Thymus (tissue), 11 donors: ENCODE results near the gene MTLN. TPM values are rescaled to one million over a fixed set of nuclear protein-coding genes. Genes with fewer than 3 reads are reported as not detected.

Experiments
- DNase-seq, 9 donors: peaks; one replicate each; pipeline ENCODE4 v3.0.0-alpha.2; 2013; ENCODE audit warnings: low spot score in 9 of 9, low read depth in 6 of 9, missing footprints in 1 of 9
- H3K27ac ChIP-seq, 2 donors: one replicate each; pipeline ENCODE4 v1.5.1; 2013; ENCODE audit warnings: control low read depth in 1 of 2, low read depth in 1 of 2, low read length in 1 of 2, mild to moderate bottlenecking in 1 of 2, moderate library complexity in 1 of 2
- H3K27me3 ChIP-seq, 2 donors: one replicate each; pipeline ENCODE4 v1.5.1; 2013; ENCODE audit warnings: low read length in 1 of 2; ENCODE audit not compliant: control insufficient read depth in 2 of 2, insufficient read depth in 1 of 2
- H3K36me3 ChIP-seq, 2 donors: one replicate each; pipeline ENCODE4 v1.5.1; 2013; ENCODE audit warnings: low read length in 1 of 2, mild to moderate bottlenecking in 1 of 2, moderate library complexity in 1 of 2; ENCODE audit not compliant: control insufficient read depth in 2 of 2, insufficient read depth in 2 of 2
- H3K4me1 ChIP-seq, 2 donors: one replicate each; pipeline ENCODE4 v1.5.1; 2013; ENCODE audit warnings: low read length in 2 of 2; ENCODE audit not compliant: control insufficient read depth in 2 of 2, insufficient read depth in 2 of 2
- H3K4me3 ChIP-seq, 2 donors: one replicate each; pipeline ENCODE4 v1.5.1; 2013; ENCODE audit warnings: low read length in 2 of 2, control low read depth in 1 of 2, mild to moderate bottlenecking in 1 of 2
- H3K9me3 ChIP-seq, 2 donors: one replicate each; pipeline ENCODE4 v1.5.1; 2013; ENCODE audit warnings: low read length in 1 of 2, mild to moderate bottlenecking in 1 of 2; ENCODE audit not compliant: control insufficient read depth in 2 of 2, insufficient read depth in 1 of 2
- WGBS: extraction: QIAGEN DNeasy Blood & Tissue Kit; methylation state at CpG from one replicate; pipeline ENCODE4 v1.1.7; 2013; 5-methylcytosine and 5-hydroxymethylcytosine counted together
- polyA plus RNA-seq: library from polyadenylated mRNA; stranded (reverse); fragments of 200-250 nt; gene quantifications from one replicate; pipeline ENCODE4 v1.2.3, GENCODE V29; 2013
- total RNA-seq: library from RNA; stranded (reverse); fragments of 120-200 nt; gene quantifications from one replicate; pipeline ENCODE4 v1.2.4, GENCODE V29; 2013
- donor health status: healthy.

The MTLN gene
- total and polyA plus RNA-seq, 2 donors: 51.2 to 140 TPM

GRCh38 chr2:110172506-110172905, 39.8 kb downstream of the MTLN start:
- WGBS: 96% methylated on average over 6 of the region's 6 CpGs
- H3K9me3 ChIP-seq: no peaks in the 10 kb centered on the region
- no peak overlapping the region for H3K27ac ChIP-seq
- no peaks in the 10 kb centered on the region for H3K27me3 ChIP-seq
- H3K4me1 ChIP-seq: no peaks in the 10 kb centered on the region
- no peak for DNase-seq
- H3K36me3 ChIP-seq: no peaks in the 10 kb centered on the region
- no peak overlapping the region for H3K4me3 ChIP-seq

GRCh38 chr2:110170102-110170501, 42.2 kb downstream of the MTLN start:
- Histone ChIP-seq H3K4me1 (no peaks in the 10 kb centered on the region), H3K27ac (no peak overlapping the region), H3K36me3 (no peaks in the 10 kb centered on the region), H3K4me3 (no peak overlapping the region), H3K9me3 (no peaks in the 10 kb centered on the region), H3K27me3 (no peaks in the 10 kb centered on the region)
- 97% methylated on average over 3 of the region's 3 CpGs for WGBS
- DNase-seq: no peak

- no peaks in the 10 kb centered on the region for H3K4me1 ChIP-seq
- H3K27ac ChIP-seq: no peak overlapping the region
- 88% methylated on average over 5 of the region's 5 CpGs for WGBS
- H3K27me3 ChIP-seq: no peaks in the 10 kb centered on the region
- H3K9me3 ChIP-seq: no peaks in the 10 kb centered on the region
- no peaks in the 10 kb centered on the region for H3K36me3 ChIP-seq
- no peak overlapping the region for H3K4me3 ChIP-seq
- DNase-seq: no peak
These were observed 44.9 kb downstream of the MTLN start for GRCh38 chr2:110167326-110168000.

- WGBS: 98% methylated on average over 2 of the region's 2 CpGs
- H3K36me3 ChIP-seq: no peaks in the 10 kb centered on the region
- no peak overlapping the region for H3K4me3 ChIP-seq
- H3K27me3 ChIP-seq: no peaks in the 10 kb centered on the region
- no peak for DNase-seq
- no peak overlapping the region for H3K27ac ChIP-seq
- H3K4me1 ChIP-seq: no peaks in the 10 kb centered on the region
- no peaks in the 10 kb centered on the region for H3K9me3 ChIP-seq
These were observed 46.1 kb downstream of the MTLN start for GRCh38 chr2:110166266-110166665.

Other genes with a start within 250 kb of the MTLN start
- gene MALL, start 96.7 kb downstream of the MTLN start, total RNA-seq: 1.2 TPM
- 7.7 TPM for gene MALL, start 96.7 kb downstream of the MTLN start, polyA plus RNA-seq
- gene NPHP1, start 7.5 kb downstream of the MTLN start, total RNA-seq: 1.7 TPM
- 5.2 TPM for gene NPHP1, start 7.5 kb downstream of the MTLN start, polyA plus RNA-seq